NOMO-1 (cell line): ENCODE results near the gene TMEM30A.

Experiments used
- DNase-seq, 2 experiments: peaks; one replicate each; lab custom pipeline; 2025; ENCODE audit not compliant: unreplicated experiment in 2 of 2; lab: John Stamatoyannopoulos, UW

The TMEM30A gene

GRCh38 chr6:75266716-75267291 is 17.8 kb downstream of the TMEM30A start:
- peak; percentile 10 to 48 for DNase-seq

DNA sequence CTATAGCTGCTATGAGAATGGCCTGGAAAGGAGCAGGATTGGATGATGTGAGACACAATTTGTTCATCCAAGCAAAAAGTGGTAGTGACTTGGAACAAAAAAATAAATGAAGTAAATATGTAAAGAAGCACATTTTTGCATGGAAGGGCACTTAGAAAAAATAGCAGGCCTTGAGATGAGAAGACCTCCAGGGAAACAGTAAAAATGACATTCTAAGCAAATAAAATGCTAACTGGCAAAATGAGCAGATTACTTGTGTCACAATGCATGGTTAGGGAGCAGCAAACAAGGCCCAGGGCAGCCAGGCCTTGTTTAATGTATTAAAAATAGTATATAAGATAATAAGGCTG is 21.2 kb downstream of the TMEM30A start:
- DNase-seq = no peak

GRCh38 chr6:75262716-75263400 is 21.7 kb downstream of the TMEM30A start:
- no peak for DNase-seq

- DNase-seq = no peak
Measured at GRCh38 chr6:75261299-75261698, 23.3 kb downstream of the TMEM30A start.

DNA sequence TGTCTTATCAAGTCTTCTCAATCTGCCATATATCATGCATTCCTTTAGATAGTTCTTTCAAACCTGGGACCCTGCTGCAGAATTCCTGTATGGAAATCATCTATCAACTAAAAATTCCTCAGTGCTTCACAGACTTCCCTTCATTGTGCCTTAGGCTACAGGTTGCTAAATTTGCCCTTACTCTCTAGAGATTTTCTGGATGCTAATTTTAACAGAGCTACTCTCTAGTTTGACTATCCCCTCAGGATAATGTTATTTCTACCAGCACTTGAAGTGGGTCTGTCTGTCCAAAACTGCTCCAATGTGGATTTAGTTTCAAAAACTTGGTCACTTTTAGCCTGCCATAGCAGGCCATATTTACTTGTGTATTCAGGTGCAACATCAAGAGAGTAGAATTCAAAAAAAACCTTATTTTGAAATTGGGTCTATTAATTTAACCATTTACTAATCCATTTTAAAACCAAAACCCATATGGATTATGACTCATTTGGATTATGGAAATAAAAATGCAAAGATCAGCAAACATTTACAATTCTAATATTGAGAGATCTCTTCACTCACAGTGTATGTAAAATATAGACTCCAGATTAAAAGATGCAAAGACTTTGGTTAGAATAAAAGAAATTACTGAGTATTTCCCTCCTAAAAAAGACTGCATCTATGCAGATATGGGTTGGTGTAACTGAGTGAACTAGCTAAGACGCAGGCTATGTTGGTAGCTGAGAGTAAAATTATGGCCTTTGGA is 27.1 kb downstream of the TMEM30A start:
- no peak for DNase-seq

DNA sequence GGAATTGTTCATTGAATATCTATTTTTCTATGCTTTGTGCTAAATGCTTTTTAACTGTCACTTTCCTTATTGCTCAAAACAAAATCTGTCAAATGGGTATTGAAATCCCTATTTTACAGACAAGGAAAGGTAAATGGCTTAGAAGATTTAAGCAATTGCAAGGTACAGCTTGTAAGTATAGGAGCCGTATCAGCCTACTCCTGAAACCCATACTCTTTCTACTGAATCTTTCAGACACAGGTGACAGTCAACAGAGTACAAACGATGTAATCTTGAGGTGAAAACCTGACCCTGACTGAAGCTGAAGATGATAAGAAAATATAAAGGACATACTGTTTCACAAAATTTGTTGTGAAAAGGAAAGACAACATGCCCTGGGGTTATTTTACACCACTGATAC is 34.0 kb downstream of the TMEM30A start:
- no peak for DNase-seq

DNA sequence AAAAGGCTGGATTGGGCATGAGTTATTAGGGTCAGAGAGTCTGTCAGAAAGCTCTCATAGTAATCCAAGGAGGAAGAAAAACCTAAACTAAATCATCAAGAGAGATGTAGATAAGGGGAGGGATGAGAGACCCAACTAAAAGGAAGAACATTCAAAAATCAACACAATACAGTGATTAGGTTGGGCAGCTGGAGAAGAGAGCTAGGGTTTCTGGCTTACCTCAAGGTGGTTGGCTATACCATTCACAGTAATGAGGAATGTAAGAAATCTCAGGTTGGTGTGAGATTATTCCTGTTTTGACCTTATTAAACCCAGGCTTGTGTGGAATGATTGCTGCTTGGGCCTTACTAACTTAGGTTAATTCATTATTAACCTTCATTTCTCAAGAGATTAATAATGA is 34.8 kb downstream of the TMEM30A start:
- DNase-seq = no peak

DNA sequence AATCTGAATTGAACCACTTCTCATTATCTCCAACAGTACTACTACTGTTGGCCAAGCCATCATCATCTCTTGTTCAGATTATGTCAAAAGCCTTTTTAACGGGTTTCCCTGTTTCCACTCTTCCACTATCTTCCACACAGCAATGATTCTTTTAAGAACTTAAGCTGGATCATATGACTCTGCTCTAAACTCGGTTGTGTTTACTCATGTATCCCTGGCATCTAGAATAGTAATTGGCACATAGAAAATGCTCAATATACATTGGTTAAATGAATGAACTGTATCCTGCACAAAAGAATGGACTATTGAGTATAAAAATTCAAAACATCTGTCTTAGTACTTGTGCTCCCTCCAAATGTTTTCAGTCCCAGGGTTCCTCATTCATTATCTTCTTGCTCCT is 38.2 kb downstream of the TMEM30A start:
- no peak for DNase-seq

GRCh38 chr6:75244063-75244584 is 40.5 kb downstream of the TMEM30A start:
- peak in 1 of 2 experiments; percentile 38 for DNase-seq

GRCh38 chr6:75243333-75244062 is 41.1 kb downstream of the TMEM30A start, which contains the start of gene COX7A2:
TSS of gene COX7A2 (minus strand) at chr6:75243801. CDS start at chr6:75243734, 67 bp downstream.
- peak; percentile 99 for DNase-seq

DNA sequence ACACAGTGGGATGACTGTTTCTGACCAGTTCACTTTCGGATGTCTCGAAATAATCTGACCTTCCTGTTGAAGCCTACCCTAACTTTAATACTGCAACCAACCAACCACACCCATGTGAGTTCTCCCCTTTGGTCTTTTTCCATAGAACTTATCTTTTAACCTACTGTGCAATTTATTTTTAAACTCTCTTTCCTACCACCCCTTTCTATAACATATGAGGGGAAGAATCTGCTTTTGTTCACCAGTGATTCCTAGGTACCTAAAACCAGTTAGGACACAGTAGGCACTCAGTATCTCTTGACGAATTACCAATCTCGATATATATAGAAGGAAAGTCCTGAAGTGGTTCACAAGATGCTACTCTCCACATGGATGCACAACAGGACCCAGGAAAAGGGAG is 48.0 kb downstream of the TMEM30A start:
- DNase-seq = no peak

DNA sequence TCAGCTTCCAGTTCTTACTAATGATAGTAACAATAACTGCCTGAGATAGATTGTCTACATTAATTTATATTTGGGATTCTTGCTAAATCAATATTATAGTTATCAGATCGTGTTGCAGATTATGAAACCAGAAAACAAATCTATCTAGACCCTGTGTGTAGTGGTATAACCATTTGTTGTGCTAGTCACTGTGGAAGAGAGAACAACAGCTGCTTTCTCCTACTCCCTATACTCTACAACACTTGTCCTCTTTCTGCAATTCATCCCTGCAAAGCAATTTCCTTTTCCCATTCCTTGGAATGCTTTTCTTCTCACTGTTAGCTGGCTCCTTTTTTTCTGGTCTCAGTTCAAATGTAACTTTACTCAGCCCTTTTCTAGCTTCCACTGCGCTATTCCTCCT is 49.3 kb downstream of the TMEM30A start:
- DNase-seq = no peak

- DNase-seq = no peak
Measured at GRCh38 chr6:75234126-75234865, 50.3 kb downstream of the TMEM30A start.

DNA sequence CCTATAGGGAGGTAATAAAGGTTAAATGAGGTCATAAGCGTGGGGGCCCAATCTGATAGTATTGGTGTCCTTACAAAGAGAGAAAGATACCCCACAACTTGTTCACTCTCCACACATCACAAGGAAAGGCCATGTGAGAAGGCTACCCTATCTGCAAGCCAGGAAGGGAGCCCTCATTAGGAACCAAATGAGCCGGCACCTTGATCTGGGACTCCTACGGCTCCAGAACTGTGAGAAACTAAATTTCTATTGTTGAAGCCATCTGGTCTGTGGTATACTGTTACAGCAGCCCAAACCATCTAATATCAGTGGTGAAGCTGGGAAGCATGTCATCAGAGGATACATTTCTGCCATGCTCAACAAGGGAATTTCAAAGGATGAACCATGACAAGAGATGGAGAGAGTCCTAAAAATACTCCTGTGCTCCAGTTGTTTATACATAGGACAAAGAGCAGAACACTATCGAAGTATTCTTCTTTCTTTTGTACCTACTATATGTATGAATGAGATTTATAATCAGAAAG is 51.4 kb downstream of the TMEM30A start:
- DNase-seq = no peak

DNA sequence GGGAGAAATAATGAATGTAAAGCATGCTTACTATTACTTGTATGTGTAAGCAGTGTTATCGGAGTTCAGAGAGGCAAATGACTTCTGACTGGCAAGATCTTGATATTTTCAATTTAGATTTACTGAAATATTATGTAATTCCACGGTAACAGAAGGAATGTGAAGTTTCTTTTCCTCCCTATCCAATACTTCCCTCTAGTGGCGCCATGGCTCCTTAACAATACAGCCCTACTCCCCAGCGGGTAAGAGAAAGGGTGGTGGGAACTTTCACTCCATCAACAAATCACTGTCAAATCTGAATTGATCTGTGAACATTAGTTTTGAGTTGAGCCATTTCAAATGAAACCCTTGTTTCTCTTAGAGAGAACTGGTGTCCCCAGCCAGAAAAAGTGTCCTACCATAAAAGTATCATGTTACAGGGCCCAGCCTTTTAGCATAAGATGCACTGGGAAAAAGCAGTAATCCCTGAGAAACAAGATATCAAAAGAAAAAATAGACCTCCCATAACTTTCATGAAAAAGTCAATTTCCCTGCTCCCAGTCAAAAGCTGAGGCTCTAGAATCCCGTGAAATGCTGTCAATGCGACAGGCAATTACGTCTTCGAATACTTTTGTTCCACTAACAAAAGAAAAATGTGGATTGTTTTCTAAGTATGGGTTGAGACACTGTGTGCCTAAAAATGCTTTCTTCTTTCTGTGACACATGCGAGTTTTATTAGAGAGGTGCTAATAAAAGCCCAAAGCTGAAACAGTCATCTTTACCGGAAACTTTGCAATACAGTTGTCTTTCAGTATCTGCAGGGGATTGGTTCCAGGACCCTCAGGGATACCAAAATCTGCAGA is 53.9 kb downstream of the TMEM30A start:
- no peak for DNase-seq

DNA sequence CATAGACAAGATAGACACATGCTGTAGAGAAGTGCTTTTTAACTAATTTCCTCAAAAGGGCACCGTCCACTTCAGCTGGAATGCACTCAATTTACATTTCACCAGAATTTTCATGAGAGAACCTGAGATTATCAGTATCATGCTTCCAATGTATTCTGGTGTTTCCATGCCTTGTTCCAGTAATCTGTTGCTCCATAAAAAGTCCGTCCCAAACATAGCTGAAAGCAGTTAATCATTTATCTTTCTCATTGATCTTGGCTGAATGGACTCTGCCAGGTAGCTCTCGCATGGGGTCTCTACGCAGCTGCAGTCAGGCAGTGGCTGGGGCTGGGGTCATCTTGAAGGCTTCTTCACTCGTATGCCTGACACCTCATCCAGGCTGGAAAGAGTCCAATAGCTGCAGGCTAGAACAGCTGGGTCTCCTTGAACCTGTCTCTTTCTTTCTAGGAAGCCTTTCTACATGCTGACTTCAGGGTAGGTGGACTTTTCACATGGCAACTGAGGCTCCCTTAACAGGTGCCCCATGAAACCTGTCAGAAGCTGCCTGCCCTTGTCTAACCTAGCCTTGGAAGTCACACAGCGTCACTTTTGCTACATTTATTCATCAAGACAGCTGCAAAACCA is 60.2 kb downstream of the TMEM30A start:
- no peak for DNase-seq

DNA sequence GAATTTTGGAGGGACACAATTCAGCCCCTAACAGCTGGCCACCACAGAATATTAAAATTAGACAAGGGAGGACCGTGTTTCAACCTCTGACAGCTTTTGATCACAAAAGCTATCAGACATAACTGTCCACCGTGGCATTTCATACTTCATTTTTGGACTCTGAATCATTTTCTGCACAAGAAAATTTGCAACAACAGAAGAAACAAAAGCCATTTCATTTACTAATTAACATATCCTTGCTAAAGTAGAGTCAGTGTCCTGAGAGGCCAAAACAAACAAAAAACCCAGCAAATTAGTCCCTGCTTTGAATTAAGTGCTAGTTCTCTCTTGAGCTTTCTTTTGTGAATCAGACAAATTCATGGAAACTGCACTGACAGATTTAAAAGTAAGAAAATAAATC is 61.2 kb downstream of the TMEM30A start:
- no peak for DNase-seq

DNA sequence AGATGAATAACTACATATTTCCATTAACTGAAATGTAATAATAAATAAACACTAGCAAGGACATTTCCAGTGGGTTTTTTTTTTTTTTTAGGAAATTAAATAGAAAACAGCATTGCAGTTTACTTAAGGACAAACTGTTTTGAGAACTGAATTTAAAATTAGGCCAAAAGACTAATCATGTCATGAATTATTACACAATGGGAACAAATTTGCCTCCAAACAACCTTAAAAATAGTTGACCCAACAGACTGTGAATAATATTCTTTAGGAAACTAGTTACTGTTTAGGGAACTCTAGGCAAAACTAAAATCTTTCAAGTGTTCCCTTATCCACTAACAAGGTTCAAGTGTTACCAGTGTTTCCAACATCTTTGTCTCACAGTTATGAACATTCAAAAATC is 62.3 kb downstream of the TMEM30A start:
- DNase-seq = no peak

GRCh38 chr6:75221116-75221515 is 63.5 kb downstream of the TMEM30A start:
- no peak for DNase-seq
